OCI-LY7 (cell line): Measurements from ENCODE around the gene MCUB.

ENCODE experiments used
- EZH2phosphoT487 ChIP-seq: fragments of 200-600 bp; sonication (generic); IDR thresholded peaks from 2 replicates; pipeline ENCODE4 v1.6.1; 2018; ENCODE audit warnings: low read depth, borderline replicate concordance, mild to moderate bottlenecking, mixed run types, antibody characterized with exemption, low read length, moderate library complexity, mixed read lengths
- TF ChIP-seq, protein P1 (sequence below): fragments of 200-600 bp; sonication (generic); conservative IDR thresholded peaks from 2 replicates; pipeline ENCODE4 v1.5.1; 2014; ENCODE audit warnings: mild to moderate bottlenecking, antibody characterized with exemption, low read length, moderate library complexity, mixed read lengths

DNA sequence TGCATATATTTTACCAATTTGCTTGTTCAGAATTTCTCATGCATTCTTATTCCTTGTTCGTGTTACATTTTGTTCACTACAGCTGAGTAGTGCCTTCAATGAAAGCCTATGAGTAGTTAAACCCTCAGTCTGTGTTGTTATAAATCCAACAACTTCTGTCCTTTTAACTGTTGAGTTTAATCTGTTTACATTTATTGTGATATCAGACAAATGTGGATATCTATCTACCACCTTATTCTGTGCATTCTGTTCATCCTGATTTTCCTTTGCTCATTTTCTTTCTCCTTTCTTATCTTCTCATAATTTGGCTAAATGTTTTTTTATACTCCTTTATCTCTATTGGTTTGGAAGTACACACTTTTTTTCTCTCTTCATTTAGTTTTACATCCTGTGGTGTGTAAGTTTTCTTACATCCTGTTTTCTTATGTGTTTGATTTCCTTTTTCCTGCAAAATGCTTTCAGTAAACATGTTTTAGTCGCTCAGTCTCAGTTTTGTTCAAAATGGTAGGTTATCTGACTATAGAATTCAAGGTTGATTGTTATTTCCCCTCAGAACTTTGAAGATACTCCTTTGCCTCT, 89.0 kb downstream of the MCUB start:
- TF ChIP-seq, protein P1, sequence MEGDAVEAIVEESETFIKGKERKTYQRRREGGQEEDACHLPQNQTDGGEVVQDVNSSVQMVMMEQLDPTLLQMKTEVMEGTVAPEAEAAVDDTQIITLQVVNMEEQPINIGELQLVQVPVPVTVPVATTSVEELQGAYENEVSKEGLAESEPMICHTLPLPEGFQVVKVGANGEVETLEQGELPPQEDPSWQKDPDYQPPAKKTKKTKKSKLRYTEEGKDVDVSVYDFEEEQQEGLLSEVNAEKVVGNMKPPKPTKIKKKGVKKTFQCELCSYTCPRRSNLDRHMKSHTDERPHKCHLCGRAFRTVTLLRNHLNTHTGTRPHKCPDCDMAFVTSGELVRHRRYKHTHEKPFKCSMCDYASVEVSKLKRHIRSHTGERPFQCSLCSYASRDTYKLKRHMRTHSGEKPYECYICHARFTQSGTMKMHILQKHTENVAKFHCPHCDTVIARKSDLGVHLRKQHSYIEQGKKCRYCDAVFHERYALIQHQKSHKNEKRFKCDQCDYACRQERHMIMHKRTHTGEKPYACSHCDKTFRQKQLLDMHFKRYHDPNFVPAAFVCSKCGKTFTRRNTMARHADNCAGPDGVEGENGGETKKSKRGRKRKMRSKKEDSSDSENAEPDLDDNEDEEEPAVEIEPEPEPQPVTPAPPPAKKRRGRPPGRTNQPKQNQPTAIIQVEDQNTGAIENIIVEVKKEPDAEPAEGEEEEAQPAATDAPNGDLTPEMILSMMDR = no peak
- TF ChIP-seq EZH2phosphoT487 = no peak
